ENCODE results near the gene PTPRM.

DNA sequence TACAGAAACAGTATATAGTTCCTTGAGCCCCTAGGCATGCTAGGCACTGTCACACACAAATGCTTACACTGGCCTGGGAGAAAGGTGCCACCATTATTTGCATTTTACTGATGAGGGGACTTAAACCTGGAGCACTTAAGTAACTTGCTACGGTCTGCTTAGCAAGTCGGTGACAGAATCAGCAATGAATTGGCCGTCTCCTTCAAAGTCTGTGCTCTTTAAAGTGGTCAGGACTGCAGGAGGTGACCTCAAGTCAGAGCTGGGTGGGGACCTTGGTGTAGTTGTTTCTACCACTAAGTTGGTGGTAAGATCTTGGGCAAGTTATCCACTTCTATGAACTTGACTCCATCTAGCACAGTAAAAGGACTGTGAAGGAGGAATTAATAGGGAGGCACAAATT lies 34.8 kb downstream of the PTPRM start:
- TF ChIP-seq, protein P1, sequence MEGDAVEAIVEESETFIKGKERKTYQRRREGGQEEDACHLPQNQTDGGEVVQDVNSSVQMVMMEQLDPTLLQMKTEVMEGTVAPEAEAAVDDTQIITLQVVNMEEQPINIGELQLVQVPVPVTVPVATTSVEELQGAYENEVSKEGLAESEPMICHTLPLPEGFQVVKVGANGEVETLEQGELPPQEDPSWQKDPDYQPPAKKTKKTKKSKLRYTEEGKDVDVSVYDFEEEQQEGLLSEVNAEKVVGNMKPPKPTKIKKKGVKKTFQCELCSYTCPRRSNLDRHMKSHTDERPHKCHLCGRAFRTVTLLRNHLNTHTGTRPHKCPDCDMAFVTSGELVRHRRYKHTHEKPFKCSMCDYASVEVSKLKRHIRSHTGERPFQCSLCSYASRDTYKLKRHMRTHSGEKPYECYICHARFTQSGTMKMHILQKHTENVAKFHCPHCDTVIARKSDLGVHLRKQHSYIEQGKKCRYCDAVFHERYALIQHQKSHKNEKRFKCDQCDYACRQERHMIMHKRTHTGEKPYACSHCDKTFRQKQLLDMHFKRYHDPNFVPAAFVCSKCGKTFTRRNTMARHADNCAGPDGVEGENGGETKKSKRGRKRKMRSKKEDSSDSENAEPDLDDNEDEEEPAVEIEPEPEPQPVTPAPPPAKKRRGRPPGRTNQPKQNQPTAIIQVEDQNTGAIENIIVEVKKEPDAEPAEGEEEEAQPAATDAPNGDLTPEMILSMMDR (conservative IDR thresholded peaks at IDR 0.05; ENCODE audit: low read length) = no peak
- TF ChIP-seq EZH2phosphoT487 (IDR thresholded peaks at IDR 0.05; ENCODE audit: borderline replicate concordance) = no peak

Measured in Loucy (cell line).